NCI-H345 treated with DMSO at 0.1 percent for 48 hours (cell line): ENCODE measurements around the gene PRRC2C.
"Not testable (repeated sequence)": the region's sequence is repeated elsewhere in the genome, so short reads cannot be mapped to it uniquely, and the experiment has no call there.

Source experiments
- DNase-seq: peaks from one replicate; lab custom pipeline; 2025; ENCODE audit not compliant: unreplicated experiment; lab: John Stamatoyannopoulos, UW

Gene PRRC2C

DNA sequence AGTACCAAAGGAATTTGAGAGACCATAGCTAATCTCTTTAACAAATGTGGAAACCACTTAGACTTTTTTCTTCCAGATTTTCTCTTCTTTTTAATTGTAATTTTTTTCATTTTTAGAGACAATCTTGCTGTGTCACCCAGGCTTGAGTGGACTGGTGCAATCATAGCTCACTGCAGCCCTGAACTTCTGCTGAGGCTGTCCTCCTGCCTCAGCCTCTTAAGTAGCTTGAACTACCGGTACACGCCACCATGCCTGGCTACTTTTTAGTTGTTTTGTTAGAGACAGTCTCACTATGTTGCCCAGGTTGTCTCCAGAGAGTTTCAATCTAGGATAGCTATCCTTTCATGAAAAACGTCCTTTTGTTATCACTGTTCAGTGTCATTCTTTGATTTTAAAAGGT lies 15.0 kb downstream of the PRRC2C start:
- no peak for DNase-seq

DNA sequence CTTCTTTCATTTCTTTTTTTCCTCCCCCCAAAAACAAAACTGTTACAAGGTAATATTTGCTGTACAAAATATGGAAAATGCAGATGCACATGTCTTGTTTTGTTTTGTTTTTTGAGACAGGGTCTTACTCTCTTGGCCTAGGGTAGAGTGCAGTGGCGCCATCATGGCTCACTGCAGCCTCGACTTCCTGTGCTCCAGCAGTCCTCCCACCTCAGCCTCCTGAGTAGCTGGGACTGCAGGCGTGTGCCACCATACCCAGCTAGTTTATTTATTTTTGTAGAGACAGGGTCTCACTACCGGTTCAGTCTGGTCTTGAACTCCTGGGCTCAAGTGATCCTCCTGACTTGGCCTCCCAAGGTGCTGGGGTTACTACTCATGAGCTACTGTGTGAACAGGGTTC lies 15.5 kb downstream of the PRRC2C start:
- DNase-seq, result no peak

DNA sequence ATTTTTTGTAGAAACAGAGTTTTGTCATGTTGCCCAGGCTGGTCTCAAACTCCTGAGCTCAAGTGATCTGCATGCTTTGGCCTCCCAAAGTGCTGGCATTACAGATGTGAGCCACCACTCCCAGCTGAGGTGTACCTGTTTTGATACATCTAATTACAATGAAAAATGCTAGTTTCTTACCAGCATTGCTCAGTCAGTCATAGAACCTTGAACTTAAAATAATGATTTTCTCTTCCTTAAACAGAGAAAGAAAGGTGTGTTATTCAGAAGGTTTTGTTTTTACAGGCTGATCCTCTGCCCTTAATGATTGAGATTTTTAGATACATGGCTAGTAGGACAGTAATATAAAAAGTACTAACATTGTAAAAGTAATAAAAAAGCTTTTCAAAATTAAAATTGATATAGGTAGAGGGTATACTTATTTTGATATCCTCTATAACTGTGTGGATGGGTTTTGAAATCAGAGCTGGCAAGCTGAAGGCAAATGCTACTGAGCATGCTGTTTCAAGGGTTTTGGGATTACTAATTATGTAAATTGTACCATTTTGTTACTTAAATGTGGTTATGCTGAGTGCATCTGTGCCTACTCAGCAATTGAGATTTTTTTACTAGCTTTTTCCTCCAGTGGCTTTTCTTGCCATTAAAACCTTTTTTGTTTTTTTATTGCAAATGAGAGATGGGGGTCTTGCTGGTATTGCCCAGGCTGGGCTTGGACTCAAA lies 16.1 kb downstream of the PRRC2C start:
- DNase-seq, result no peak

DNA sequence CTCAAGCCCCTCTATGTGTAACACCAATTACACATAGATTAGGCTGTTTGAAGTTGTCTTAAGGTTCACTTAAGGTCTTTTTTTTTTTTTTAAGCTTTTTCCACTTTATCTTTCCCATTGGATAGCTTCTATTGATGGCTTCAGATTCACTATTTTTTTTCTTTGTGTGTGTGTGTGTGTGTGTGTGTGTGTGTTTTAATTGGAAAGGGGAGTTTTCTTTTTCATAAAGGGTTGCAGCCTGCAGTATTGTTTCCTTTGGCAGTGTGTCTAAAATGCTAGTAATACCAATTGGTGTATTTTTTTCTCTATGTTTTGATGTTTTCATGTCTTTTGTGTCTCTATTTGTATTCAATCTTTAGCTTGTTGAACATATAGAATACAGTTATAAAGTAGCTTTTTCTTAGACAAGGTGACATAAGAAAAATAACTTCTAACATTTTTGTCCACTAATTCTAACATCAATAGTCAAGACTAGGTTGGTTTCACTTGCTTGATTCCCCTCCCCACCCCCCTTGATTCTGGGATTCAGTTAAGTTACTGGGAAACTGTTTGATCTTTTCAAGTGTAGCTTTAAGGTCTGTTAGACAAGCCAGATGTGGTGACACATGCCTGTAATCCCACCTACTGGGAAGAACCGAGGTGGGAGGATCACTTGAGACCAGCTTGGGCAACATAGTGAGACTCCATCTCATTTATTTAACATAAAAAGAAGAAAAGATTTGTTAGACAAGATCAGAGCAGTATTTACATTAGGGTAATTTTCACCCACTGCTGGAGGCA lies 21.4 kb downstream of the PRRC2C start:
- DNase-seq, result no peak

DNA sequence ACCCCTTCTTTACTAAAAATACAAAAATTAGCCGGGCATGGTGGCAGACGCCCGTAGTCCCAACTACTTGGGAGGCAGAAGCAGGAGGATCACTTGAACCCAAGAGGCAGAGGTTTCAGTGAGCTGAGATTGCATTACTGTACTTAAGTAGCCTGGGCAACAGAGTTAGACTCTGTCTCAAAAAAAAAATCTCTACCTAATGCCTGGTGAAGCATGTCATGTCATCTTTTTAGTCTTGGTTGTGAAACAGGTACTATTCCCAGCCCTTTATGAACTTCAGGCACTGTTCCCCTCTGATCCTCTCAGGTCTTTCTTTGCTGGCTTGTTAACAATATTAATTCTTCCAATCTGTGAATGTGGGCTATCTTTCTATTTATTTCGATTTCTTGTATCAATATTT lies 22.1 kb downstream of the PRRC2C start:
- no peak for DNase-seq

DNA sequence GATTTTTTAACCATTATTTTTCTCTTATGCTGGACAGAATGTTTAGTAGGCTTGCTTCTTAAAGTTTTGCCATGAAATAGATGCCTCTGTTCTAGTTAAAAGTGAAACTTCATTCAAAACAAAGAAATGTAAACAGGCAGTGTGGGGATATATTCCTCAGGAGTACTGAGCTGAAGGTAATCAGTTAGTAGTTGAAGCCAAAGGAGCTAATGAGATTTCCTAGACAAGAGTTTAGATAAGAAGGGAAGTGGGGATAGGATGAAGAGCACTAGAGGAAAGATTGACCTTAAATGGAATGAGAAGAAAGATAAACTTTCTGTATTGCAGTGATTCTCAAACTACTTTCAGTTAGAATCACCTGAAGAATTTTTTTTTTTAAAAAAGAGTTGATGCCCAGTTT lies 23.9 kb downstream of the PRRC2C start:
- no peak for DNase-seq

DNA sequence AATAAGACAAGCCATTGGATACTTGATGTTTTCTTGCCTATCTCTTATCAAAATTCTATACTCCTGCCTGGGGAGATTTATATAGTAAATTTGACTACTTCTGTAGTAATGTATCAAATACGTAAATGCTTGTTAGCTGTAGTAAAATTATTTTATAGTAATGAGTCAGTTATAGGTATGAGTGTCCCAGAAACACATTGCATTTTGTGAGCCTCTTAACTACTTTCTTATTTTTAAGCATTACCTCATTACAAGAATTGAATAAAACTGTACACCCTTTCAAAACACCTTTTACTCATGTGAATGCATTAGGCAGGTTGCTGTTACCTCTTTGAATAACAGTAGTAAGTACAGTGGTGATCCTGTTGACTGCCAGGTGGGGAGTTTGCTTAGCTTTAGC lies 28.4 kb downstream of the PRRC2C start:
- no peak for DNase-seq

DNA sequence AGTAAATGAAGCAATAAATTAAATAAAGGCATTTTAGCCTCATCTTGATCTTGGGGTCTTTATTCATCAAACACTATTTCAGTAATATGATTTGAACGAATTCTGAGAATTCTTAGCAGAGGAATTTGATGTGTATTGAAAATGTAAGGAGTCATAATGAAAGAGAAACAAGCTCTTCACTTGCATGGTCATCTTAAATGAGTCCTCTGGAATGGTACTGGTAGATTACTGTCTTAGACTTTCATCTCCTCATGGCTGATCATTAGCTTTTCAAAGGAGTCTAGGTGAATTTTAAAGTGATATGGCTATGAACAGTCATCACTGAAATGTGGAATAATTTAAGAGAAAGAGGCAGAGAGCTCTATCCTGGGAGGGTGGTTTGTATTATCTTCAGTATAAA lies 30.0 kb downstream of the PRRC2C start:
- no peak for DNase-seq

DNA sequence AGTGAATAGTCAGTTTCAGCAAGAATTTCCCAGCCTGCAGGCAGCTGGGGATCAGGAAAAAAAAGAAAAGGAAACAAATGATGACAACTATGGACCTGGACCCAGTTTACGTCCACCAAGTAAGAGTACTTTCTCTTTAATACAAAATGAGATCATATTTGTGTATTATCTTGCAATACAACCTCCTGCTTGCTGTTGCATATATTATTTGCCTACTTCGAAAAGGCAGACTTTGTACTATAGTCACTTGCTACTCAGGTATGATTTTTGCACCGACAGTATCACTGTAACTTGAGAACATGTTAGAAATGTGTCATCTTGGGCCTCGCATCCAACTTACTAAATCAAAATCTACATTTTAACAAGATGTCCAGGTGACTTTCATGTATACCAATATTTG lies 30.4 kb downstream of the PRRC2C start:
- DNase-seq, result no peak

DNA sequence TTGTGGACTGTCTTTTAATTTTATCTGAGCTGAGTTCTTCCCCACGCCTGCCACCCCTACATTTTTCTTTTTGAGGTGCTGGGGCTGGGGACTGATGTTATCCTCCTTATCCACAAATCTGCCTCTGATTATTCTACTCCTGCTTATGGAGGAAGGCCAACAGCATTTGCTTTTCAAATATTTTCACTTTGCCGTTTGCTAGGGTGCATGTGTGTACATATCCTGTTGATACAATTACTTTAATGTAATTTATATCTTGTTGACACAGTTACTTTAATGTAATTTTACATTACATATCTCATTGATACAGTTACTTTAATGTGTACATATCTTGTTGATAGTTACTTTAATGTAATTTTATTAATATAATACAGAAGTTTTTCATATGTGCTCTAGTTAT lies 36.2 kb downstream of the PRRC2C start:
- no peak for DNase-seq

DNA sequence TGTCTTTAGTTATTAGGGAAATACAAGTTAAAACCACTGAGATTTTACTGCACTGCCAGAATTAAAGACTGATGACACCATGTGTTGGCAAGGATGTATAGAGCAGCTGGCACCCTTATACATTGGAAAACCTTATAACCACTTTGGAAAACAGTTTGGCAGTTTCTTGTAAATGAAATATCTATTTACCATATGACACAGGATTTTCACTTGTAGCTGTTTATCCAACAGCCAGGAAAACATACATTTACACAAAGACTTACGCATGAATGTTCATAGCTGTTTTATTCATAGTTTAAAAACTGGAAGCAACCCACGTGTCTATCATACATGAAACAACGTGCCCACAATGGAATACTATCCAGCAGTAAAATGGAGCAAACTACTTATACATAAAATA lies 45.3 kb downstream of the PRRC2C start:
- DNase-seq, result no peak

DNA sequence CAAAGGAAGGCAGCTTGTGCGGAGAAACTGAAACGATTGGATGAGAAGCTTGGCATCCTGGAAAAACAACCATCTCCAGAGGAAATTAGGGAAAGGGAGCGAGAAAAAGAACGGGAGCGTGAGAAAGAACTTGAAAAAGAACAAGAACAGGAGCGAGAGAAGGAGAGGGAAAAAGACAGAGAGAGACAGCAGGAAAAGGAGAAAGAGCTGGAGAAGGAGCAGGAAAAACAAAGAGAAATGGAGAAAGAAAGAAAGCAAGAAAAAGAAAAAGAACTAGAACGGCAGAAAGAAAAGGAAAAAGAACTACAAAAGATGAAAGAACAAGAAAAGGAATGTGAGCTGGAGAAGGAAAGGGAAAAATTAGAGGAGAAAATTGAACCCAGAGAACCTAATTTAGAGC lies 47.2 kb downstream of the PRRC2C start:
- DNase-seq, result no peak

DNA sequence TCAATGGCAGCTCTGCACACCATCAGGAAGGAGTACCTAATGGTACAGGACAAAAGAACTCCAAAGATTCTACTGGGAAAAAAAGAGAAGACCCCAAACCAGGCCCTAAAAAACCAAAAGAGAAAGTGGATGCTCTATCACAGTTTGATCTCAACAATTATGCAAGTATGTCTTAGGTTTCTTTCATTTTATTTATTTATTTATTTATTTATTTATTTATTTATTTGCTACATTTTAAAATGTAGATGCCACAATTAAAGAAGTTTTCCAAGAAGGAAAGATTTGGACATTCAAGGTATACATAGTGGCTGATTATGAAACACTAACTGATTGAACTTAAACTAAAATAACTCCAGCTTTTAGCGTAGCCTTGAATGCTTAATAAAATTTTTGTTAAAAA lies 60.2 kb downstream of the PRRC2C start:
- DNase-seq, result no peak

DNA sequence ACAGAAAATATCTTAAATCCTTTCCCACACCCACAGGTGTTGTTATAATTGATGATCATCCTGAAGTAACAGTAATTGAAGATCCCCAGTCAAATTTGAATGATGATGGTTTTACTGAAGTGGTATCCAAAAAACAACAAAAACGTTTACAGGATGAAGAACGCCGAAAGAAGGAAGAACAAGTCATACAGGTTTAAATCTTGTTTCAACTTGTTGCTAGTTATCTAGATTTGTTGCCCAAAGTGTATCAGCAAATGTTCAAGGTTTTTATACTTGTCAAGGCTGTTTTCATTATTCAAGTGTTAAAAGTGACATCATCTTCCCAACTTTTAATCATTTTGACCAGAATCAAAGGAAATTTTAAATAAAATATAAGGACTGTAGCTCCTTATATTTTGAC lies 64.7 kb downstream of the PRRC2C start:
- no peak for DNase-seq

DNA sequence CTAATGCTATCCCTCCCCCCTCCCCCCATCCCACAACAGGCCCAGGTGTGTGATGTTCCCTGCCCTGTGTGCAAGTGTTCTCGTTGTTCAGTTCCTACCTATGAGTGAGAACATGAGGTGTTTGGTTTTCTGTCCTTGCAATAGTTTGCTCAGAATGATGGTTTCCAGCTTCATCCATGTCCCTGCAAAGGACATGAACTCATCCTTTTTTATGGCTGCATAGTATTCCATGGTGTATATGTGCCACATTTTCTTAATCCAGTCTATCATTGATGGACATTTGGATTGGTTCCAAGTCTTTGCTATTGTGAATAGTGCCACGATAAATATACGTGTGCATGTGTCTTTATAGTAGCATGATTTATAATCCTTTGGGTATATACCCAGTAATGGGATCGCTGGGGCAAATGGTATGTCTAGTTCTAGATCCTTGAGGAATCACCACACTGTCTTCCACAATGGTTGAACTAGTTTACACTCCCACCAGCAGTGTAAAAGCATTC lies 65.3 kb downstream of the PRRC2C start:
- not testable (repeated sequence) for DNase-seq

DNA sequence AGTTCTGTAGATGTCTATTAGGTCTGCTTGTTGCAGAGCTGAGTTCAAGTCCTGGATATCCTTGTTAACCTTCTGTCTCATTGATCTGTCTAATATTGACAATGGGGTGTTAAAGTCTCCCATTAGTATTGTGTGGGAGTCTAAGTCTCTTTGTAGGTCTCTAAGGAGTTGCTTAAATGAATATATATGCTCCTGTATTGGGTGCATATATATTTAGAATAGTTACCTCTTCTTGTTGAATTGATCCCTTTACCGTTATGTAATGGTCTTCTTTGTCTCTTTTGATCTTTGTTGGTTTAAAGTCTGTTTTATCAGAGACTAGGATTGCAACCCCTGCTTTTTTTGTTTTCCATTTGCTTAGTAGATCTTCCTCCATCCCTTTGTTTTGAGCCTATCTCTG lies 68.6 kb downstream of the PRRC2C start:
- DNase-seq, result not testable (repeated sequence)

DNA sequence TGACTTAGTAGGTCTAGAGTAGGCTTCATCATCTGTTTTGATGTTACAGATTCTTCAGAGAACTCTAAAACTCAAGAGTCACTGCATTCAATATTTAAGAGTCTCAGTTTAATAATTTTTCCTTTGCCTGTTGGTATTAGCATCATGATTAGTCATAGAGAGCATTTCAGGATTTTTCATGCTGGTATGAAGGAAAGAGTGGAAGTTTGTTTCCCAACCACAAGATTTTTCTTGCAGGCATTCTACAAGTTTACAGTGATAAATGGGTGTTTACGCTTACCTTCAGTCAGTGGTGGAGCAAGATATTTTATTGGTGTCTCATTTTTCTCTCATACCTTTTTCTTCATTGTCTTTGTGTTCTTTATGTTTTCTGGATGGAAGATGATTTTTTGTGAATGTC lies 78.3 kb downstream of the PRRC2C start:
- no peak for DNase-seq

DNA sequence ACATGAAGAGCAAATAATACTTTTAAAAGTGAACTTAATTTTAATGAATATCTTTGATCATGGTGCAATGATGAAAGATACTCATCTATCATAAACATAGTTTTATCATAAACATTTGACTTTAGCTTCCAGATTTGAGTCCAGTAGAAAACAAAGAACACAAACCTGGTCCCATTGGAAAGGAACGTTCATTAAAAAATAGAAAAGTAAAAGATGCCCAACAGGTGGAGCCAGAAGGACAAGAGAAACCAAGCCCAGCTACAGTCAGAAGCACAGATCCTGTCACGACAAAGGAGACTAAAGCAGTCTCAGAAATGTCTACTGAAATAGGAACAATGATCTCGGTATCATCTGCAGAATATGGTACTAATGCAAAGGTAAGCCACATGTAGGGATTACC lies 81.1 kb downstream of the PRRC2C start:
- no peak for DNase-seq

DNA sequence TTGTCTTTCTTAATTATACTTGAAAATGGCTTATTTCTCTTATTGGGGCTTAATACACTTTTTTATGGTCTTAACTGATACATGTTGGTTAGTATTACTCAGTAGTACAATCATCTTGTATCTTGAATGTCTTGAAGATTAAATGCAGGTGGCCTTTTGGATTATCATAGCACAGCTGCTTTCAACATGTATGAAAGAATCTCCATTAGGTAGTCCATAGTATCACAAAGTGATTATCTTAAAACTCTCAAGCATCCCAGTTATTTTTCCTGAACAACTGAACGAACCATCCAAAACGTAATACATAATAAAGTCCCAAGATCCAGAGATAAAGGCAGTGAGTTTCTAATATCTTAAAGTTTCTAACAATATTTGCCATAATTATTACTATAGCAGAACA lies 85.0 kb downstream of the PRRC2C start:
- DNase-seq, result no peak

DNA sequence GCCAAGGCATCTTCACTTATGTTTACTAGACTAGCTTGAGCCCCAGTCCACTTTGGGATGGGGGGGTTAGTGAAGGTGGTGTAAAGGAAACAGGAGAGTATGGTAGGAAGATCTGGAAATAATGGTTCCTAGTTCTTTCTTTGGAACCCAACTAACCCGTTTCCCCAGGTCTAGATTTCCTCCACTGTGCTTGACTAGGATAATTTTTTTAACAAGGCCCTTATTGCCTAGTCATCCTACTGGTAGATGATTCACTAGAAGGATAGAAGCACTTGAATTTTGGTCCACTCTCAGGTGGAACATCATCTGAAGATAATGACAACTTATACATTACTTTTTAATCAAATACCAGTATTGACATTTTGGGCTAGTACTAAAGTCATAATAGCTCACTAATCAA lies 90.8 kb downstream of the PRRC2C start:
- no peak for DNase-seq

DNA sequence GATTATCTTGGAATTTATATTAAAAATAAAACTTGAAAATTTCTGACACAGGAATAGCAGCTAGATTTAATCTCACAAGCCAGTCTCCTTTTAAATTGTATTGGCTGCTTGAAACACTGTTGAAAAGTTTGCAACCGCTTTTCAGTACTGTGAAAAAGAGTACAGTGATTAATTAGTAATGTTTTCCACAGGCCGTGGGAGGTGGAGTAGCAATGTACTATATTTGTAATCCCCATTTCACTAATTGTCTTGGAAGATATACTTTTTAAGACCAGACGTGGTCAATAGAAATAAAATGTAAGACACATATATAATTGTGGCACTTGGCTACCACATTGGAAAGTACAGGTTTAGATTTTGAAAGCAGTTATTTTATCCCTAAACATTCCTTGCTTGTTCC lies 95.9 kb downstream of the PRRC2C start:
- DNase-seq, result no peak

DNA sequence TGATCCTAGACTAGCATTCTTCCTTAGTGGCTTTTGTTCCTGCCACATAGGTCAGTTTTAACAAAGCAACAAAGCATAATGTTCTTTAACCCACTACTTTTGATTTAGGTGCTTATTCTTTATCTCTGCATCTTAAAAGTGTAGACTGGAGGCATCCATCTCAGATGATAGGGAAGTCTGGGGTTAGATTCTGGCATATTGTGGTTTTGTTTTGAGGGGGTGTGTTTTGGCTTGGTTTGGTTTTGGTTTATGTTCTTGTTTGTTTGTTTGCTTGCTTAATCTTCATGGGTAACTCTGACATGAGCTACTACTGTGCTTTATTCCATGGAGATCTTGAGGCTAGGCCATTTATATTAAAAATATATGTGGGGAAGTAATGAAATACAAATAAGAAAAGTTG lies 96.4 kb downstream of the PRRC2C start:
- DNase-seq, result no peak

DNA sequence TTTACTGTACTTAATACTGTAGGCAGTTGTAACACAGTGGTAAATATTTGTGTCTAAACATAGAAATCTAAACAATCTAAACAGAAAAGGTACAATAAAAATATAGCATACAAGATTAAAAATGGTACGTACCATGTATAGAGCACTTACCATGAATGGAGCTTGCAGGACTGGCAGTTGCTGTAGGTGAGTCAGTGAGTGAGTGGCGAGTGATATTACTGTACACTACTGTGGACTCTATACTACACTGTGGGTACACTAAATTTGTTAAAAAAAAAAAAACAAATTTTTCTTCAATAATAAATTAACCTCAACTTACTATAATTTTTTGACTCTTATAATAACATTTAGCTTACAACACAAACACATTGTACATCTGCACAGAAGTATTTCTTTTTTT lies 97.3 kb downstream of the PRRC2C start:
- no peak for DNase-seq
